Endothelial cell of umbilical vein (primary cell): Measurements from ENCODE around the gene OSBPL10. TPM values are rescaled to one million over a fixed set of nuclear protein-coding genes. Genes with fewer than 3 reads are reported as not detected.

ENCODE experiments used
- BruUV-seq: library from RNA; stranded (reverse); fragments of 400-500 nt; replicated peaks from 2 replicates; lab custom pipeline; 2021; lab: Mats Ljungman, UMichigan
- CTCF ChIA-PET: fragments of 300-600, 350-600 bp; sonication (Branson Sonifier 250); formaldehyde crosslinking; loops from one replicate; lab custom pipeline; 2021; ENCODE audit warnings: antibody characterized with exemption, inconsistent platforms; lab: Charles Lee
- POLR2A ChIA-PET: fragments of 300-600, 350-600 bp; sonication (Branson Sonifier 250); formaldehyde crosslinking; loops from one replicate; lab custom pipeline; 2021; ENCODE audit warnings: antibody characterized with exemption, inconsistent platforms; lab: Charles Lee
- DNase-seq: peaks from one replicate; pipeline ENCODE4 v3.0.0-alpha.2; 2011; ENCODE audit warnings: low read depth, low spot score
- FAIRE-seq: peaks from 2 replicates; lab custom pipeline; 2011; peaks lifted over from hg19 to GRCh38; lab: Jason Lieb, UNC
- H2AFZ ChIP-seq: 2 replicates; pipeline ENCODE4 v1.6.0; 2012; ENCODE audit warnings: low read depth, low read length, control low read depth, inconsistent platforms
- H3K27ac ChIP-seq: 2 replicates; pipeline ENCODE4 v1.5.1; 2011; ENCODE audit warnings: low read depth, mild to moderate bottlenecking, control low read depth, low read length, moderate library complexity; ENCODE audit not compliant: insufficient read depth
- H3K27me3 ChIP-seq, 2 experiments: 2 replicates each; pipeline versions ENCODE4 v1.6.0 to v1.6.1; 2011; ENCODE audit warnings: low read length in 2 of 2, mixed read lengths in 1 of 2; ENCODE audit not compliant: control insufficient read depth in 2 of 2, insufficient read depth in 2 of 2
- H3K36me3 ChIP-seq, 2 experiments: 2 replicates in 1 of 2; 3 replicates in 1 of 2; pipeline ENCODE4 v1.5.1; 2011; ENCODE audit warnings: low read length in 2 of 2, mild to moderate bottlenecking in 1 of 2, moderate library complexity in 1 of 2; ENCODE audit not compliant: control insufficient read depth in 2 of 2, insufficient read depth in 2 of 2; ENCODE audit errors: extremely low read depth in 1 of 2
- H3K4me1 ChIP-seq: 3 replicates; pipeline ENCODE4 v1.5.1; 2011; ENCODE audit warnings: mild to moderate bottlenecking, low read length; ENCODE audit not compliant: control insufficient read depth, insufficient read depth; ENCODE audit errors: extremely low read depth
- H3K4me2 ChIP-seq: 2 replicates; pipeline ENCODE4 v1.6.1; 2011; ENCODE audit warnings: low read length, control low read depth, mixed read lengths; ENCODE audit not compliant: insufficient read depth
- H3K4me3 ChIP-seq, 3 experiments: fragments of 200-600 bp in 1 of 3; sonication (generic), shearing (Covaris generic) in 1 of 3; replicated peaks in 1 of 3; 2 replicates each; pipeline ENCODE4 v1.5.1; 2011 to 2016; ENCODE audit warnings: control low read depth in 3 of 3, low read length in 3 of 3, mild to moderate bottlenecking in 2 of 3, inconsistent platforms in 1 of 3, low read depth in 1 of 3, moderate library complexity in 1 of 3; ENCODE audit not compliant: insufficient read depth in 1 of 3
- H3K79me2 ChIP-seq: 2 replicates; pipeline ENCODE4 v1.6.0; 2012; ENCODE audit warnings: low read length, inconsistent platforms; ENCODE audit not compliant: control insufficient read depth, insufficient read depth
- H3K9ac ChIP-seq: replicated peaks from 2 replicates; pipeline ENCODE3; 2011; ENCODE audit warnings: low read length, control low read depth; ENCODE audit not compliant: insufficient read depth; ENCODE audit errors: extremely low read depth
- H3K9me1 ChIP-seq: replicated peaks from 3 replicates; pipeline ENCODE4 v1.6.0; 2011; ENCODE audit warnings: mild to moderate bottlenecking, low read length; ENCODE audit not compliant: control insufficient read depth, insufficient read depth; ENCODE audit errors: extremely low read depth
- H3K9me3 ChIP-seq: replicated peaks from 2 replicates; pipeline ENCODE4 v1.5.1; 2012; ENCODE audit warnings: low read length, inconsistent platforms; ENCODE audit not compliant: control insufficient read depth, insufficient read depth
- H4K20me1 ChIP-seq: replicated peaks from 2 replicates; pipeline ENCODE3; 2011; ENCODE audit warnings: mild to moderate bottlenecking, low read length; ENCODE audit not compliant: control insufficient read depth, insufficient read depth; ENCODE audit errors: extremely low read depth
- CTCF ChIP-seq, 2 donors: IDR thresholded peaks; 1 replicate in 1 of 2; 2 replicates in 1 of 2; pipeline ENCODE4 v1.5.1; 2011; ENCODE audit warnings: low read length in 2 of 2, mild to moderate bottlenecking in 2 of 2, moderate library complexity in 2 of 2, control low read depth in 1 of 2, inconsistent platforms in 1 of 2, low read depth in 1 of 2; ENCODE audit not compliant: insufficient read depth in 1 of 2; ENCODE audit errors: extremely low read depth in 1 of 2
- EZH2 ChIP-seq: IDR thresholded peaks from 2 replicates; pipeline ENCODE4 v1.6.1; 2012; ENCODE audit warnings: borderline replicate concordance, low read depth, mild to moderate bottlenecking, moderate library complexity, low read length, inconsistent platforms; ENCODE audit not compliant: severe bottlenecking
- FOS ChIP-seq: IDR thresholded peaks from 2 replicates; pipeline ENCODE4 v1.6.1; 2011; ENCODE audit warnings: mild to moderate bottlenecking, low read length, moderate library complexity, borderline replicate concordance; ENCODE audit not compliant: insufficient read depth
- GATA2 ChIP-seq: IDR thresholded peaks from 2 replicates; pipeline ENCODE4 v1.7.0; 2011; ENCODE audit warnings: low read depth, mild to moderate bottlenecking, moderate library complexity, mixed read lengths, low read length; ENCODE audit not compliant: insufficient read length, insufficient read depth
- JUN ChIP-seq: IDR thresholded peaks from 2 replicates; pipeline ENCODE4 v1.6.1; 2011; ENCODE audit warnings: borderline replicate concordance, low read depth; ENCODE audit not compliant: insufficient read length, insufficient read depth
- MAX ChIP-seq: IDR thresholded peaks from 2 replicates; pipeline ENCODE4 v1.6.1; 2011; ENCODE audit not compliant: insufficient read depth, insufficient read length
- MYC ChIP-seq: IDR thresholded peaks from one replicate; pipeline ENCODE4 v1.6.1; 2011; ENCODE audit warnings: mild to moderate bottlenecking, low read depth, low read length
- POLR2A ChIP-seq: IDR thresholded peaks from 2 replicates; pipeline ENCODE4 v1.6.1; 2012; ENCODE audit warnings: low read depth, mild to moderate bottlenecking, control low read depth, low read length
- POLR2AphosphoS5 ChIP-seq: IDR thresholded peaks from 2 replicates; pipeline ENCODE4 v1.6.1; 2012; ENCODE audit warnings: low read depth, mild to moderate bottlenecking, control low read depth, low read length, moderate library complexity; ENCODE audit not compliant: insufficient read depth
- dilution Hi-C: fragments of 300-500 bp; cut with MboI; formaldehyde crosslinking; loops from one replicate; pipeline ENCODE4 v1.15.0; 2019; ENCODE audit warnings: low sequenced_read_pairs; ENCODE audit not compliant: extremely low pct_ligation_motif_present
- intact Hi-C: fragments of 100-400 bp; cut with micrococcal nuclease; formaldehyde crosslinking; loops from one replicate; pipeline ENCODE4 v1.10.0; 2022
- polyA plus RNA-seq, 4 experiments: library from polyadenylated mRNA; depleted of rRNA in 3 of 4; stranded (reverse) in 3 of 4; unstranded in 1 of 4; fragments of >200 nt; gene quantifications; 2 replicates each; pipeline versions ENCODE4 v1.2.1 to v1.2.3, GENCODE V29; 2011 to 2012; ENCODE audit warnings: missing spikeins in 1 of 4
- total RNA-seq: library from RNA; stranded (reverse); gene quantifications from 2 replicates; pipeline ENCODE4 v1.2.3, GENCODE V29; 2021

OSBPL10 gene
- total and polyA plus RNA-seq, 2 donors (not counting 3 experiments of a cell fraction or from before 2014, with no cell fraction given), result 10.8 to 47.6 TPM

GRCh38 chr3:31667582-31667981, 313.5 kb downstream of the OSBPL10 start:
- H3K9me1 ChIP-seq, result no peaks in the 10 kb centered on the region
- H3K9me3 ChIP-seq, result no peaks in the 10 kb centered on the region
- dilution Hi-C loops (no loop called here), intact Hi-C loops (no loop called here)
- no peak overlapping the region for H3K27ac ChIP-seq
- BruUV-seq, result no TSS peak
- no peak overlapping the region for H3K4me2 ChIP-seq
- H3K36me3 ChIP-seq, result no peaks in the 10 kb centered on the region
- DNase-seq, result no peak
- ChIA-PET POLR2A (no interaction called here), CTCF (no interaction called here)
- TF ChIP-seq POLR2A (no peak), GATA2 (no peak), FOS (no peak), POLR2AphosphoS5 (no peak), MYC (no peak), CTCF (IDR thresholded peaks at IDR 0.05; ENCODE audit: extremely low read depth in 1 of 2, insufficient read depth in 1 of 2, low read depth in 1 of 2, low read length in 2 of 2) (no peak)
- no peaks in the 10 kb centered on the region for H3K27me3 ChIP-seq
- no peak for FAIRE-seq
- no peak overlapping the region for H3K9ac ChIP-seq
- H3K4me3 ChIP-seq, result no peak overlapping the region
- H2AFZ ChIP-seq, result no peak overlapping the region
- H3K4me1 ChIP-seq, result peaks cover 16% of the 10 kb centered on the region
- H3K79me2 ChIP-seq, result no peaks in the 10 kb centered on the region
- no peaks in the 10 kb centered on the region for H4K20me1 ChIP-seq

GRCh38 chr3:31664031-31664430, 317.0 kb downstream of the OSBPL10 start:
- BruUV-seq, result no TSS peak
- no peak overlapping the region for H3K9ac ChIP-seq
- TF ChIP-seq FOS (no peak), JUN (no peak), MYC (no peak), POLR2A (no peak), EZH2 (no peak), MAX (no peak), POLR2AphosphoS5 (no peak)

More at GRCh38 chr3:31664031-31664430, 317.0 kb downstream of the OSBPL10 start:
- FAIRE-seq, result no peak
- intact Hi-C loops, result no loop called here
- peaks cover 5% of the 10 kb centered on the region for H3K4me1 ChIP-seq
- no peak overlapping the region for H3K4me3 ChIP-seq
- H3K79me2 ChIP-seq, result no peaks in the 10 kb centered on the region
- no peak overlapping the region for H3K27ac ChIP-seq
- ChIA-PET POLR2A (no interaction called here), CTCF (no interaction called here)
- H3K27me3 ChIP-seq, result no peaks in the 10 kb centered on the region
- H3K9me3 ChIP-seq, result no peaks in the 10 kb centered on the region
- no peak overlapping the region for H3K4me2 ChIP-seq
- no peaks in the 10 kb centered on the region for H3K36me3 ChIP-seq
- no peak overlapping the region for H2AFZ ChIP-seq
- H3K9me1 ChIP-seq, result no peaks in the 10 kb centered on the region
- no peak for DNase-seq
- dilution Hi-C loops, result no loop called here
- no peaks in the 10 kb centered on the region for H4K20me1 ChIP-seq
